ENCODE measurements around the gene DUSP1. TPM values are rescaled to one million over a fixed set of nuclear protein-coding genes. Genes with fewer than 3 reads are reported as not detected.
A peak's percentile ranks its signal among the peaks of the same experiment; 100 is the strongest.

Gene DUSP1
- total and polyA plus RNA-seq, 7 donors = 81.8 to 287 (median 141) TPM

- ATAC-seq (no peak), DNase-seq (no peak)
- Histone ChIP-seq H3K27me3 (ENCODE audit: insufficient read depth in 3 of 3, low read length in 2 of 3) (no peaks in the 10 kb centered on the region), H3K4me1 (peaks cover 4% of the 10 kb centered on the region), H3K27ac (no peak overlapping the region), H3K36me3 (ENCODE audit: insufficient read depth in 1 of 2, low read depth in 1 of 2) (no peaks in the 10 kb centered on the region), H3K4me3 (no peak overlapping the region), H3K9me3 (no peaks in the 10 kb centered on the region)
- intact Hi-C loops (cut with DNase I) = no loop called here
- TF ChIP-seq CTCF (IDR thresholded peaks at IDR 0.05) = no peak
- 92 to 97% (median 94%) methylated on average over 4 of the region's 4 CpGs for WGBS, 3 donors
These were observed 31.7 kb upstream of the DUSP1 start for GRCh38 chr5:172802567-172803176.

GRCh38 chr5:172802112-172802511 lies 31.1 kb upstream of the DUSP1 start:
- WGBS, 3 donors = 93 to 95% (median 94%) methylated on average over 2 of the region's 2 CpGs
- DNase-seq (no peak), ATAC-seq (no peak)
- no peak overlapping the region for H3K4me3 ChIP-seq
- no peaks in the 10 kb centered on the region for H3K9me3 ChIP-seq
- H3K36me3 ChIP-seq (ENCODE audit: insufficient read depth in 1 of 2, low read depth in 1 of 2) = no peaks in the 10 kb centered on the region
- no peaks in the 10 kb centered on the region for H3K27me3 ChIP-seq (ENCODE audit: insufficient read depth in 3 of 3, low read length in 2 of 3)
- no peak overlapping the region for H3K27ac ChIP-seq
- no peak for TF ChIP-seq CTCF (IDR thresholded peaks at IDR 0.05)
- intact Hi-C loops (cut with DNase I) = no loop called here
- H3K4me1 ChIP-seq = peaks cover 6% of the 10 kb centered on the region

- TF ChIP-seq CTCF (IDR thresholded peaks at IDR 0.05) = no peak
- H3K36me3 ChIP-seq (ENCODE audit: insufficient read depth in 1 of 2, low read depth in 1 of 2) = no peaks in the 10 kb centered on the region
- ATAC-seq = no peak
These were observed 30.2 kb upstream of the DUSP1 start for GRCh38 chr5:172801179-172801671.

GRCh38 chr5:172800088-172800551 lies 29.1 kb upstream of the DUSP1 start:
- no peak overlapping the region for H3K4me3 ChIP-seq
- H3K36me3 ChIP-seq (ENCODE audit: insufficient read depth in 1 of 2, low read depth in 1 of 2) = no peaks in the 10 kb centered on the region
- no peak overlapping the region for H3K27ac ChIP-seq
- peak; percentile 67 to 81 for DNase-seq
- H3K4me1 ChIP-seq = peaks cover 13% of the 10 kb centered on the region
- TF ChIP-seq CTCF (IDR thresholded peaks at IDR 0.05) = no peak
- H3K9me3 ChIP-seq = no peaks in the 10 kb centered on the region
- 88 to 92% (median 90%) methylated on average over 16 of the region's 16 CpGs for WGBS, 3 donors
- intact Hi-C loops (cut with DNase I) = loop anchor here in 1 of 2 donors (2.0 kb wide), 1 partner anchor 27 kb away; no protein-coding TSS in a partner anchor
- no peaks in the 10 kb centered on the region for H3K27me3 ChIP-seq (ENCODE audit: insufficient read depth in 3 of 3, low read length in 2 of 3)
- ATAC-seq = no peak

More at GRCh38 chr5:172801179-172801671, 30.2 kb upstream of the DUSP1 start:
- DNase-seq = no peak
- intact Hi-C loops (cut with DNase I) = loop anchor here in 1 of 2 donors (2.0 kb wide), 1 partner anchor 26 kb away; no protein-coding TSS in a partner anchor
- Histone ChIP-seq H3K4me3 (no peak overlapping the region), H3K4me1 (peaks cover 6% of the 10 kb centered on the region), H3K27me3 (ENCODE audit: insufficient read depth in 3 of 3, low read length in 2 of 3) (no peaks in the 10 kb centered on the region), H3K27ac (no peak overlapping the region), H3K9me3 (no peaks in the 10 kb centered on the region)
- WGBS, 3 donors = 80 to 87% (median 86%) methylated on average over 4 of the region's 4 CpGs
